NCI-H1436 treated with DMSO at 0.1 percent for 48 hours (cell line): ENCODE measurements around the gene MRPL32.

Experiments
- DNase-seq: peaks from one replicate; lab custom pipeline; 2025; lab: John Stamatoyannopoulos, UW

MRPL32 gene

GRCh38 chr7:42926204-42926603, 6.0 kb upstream of the MRPL32 start:
- no peak for DNase-seq

- DNase-seq, result no peak
These were observed 3.4 kb upstream of the MRPL32 start for GRCh38 chr7:42928754-42929153.

GRCh38 chr7:42929449-42929848, 2.7 kb upstream of the MRPL32 start:
- no peak for DNase-seq

- DNase-seq, result no peak
These were observed 1.3 kb upstream of the MRPL32 start for GRCh38 chr7:42930889-42931288.

- no peak for DNase-seq
These were observed 736 bp upstream of the MRPL32 start for GRCh38 chr7:42931447-42931833.

- DNase-seq, result no peak
These were observed 825 bp downstream of the MRPL32 start for GRCh38 chr7:42932811-42933591.

- DNase-seq, result no peak
These were observed 2.1 kb downstream of the MRPL32 start for GRCh38 chr7:42934291-42934690.

GRCh38 chr7:42935861-42936260, 3.7 kb downstream of the MRPL32 start:
- DNase-seq, result no peak

- DNase-seq, result no peak
These were observed 7.5 kb downstream of the MRPL32 start for GRCh38 chr7:42939457-42940240.

GRCh38 chr7:42940985-42941847, 9.0 kb downstream of the MRPL32 start:
- no peak for DNase-seq

- no peak for DNase-seq
These were observed 13.8 kb downstream of the MRPL32 start for GRCh38 chr7:42945821-42946626.

- DNase-seq, result no peak
These were observed 14.4 kb downstream of the MRPL32 start for GRCh38 chr7:42946627-42946950.

GRCh38 chr7:42947521-42947920, 15.3 kb downstream of the MRPL32 start:
- DNase-seq, result no peak

GRCh38 chr7:42950417-42950816, 18.2 kb downstream of the MRPL32 start:
- no peak for DNase-seq

GRCh38 chr7:42952328-42952727, 20.2 kb downstream of the MRPL32 start:
- no peak for DNase-seq

- DNase-seq, result no peak
These were observed 21.8 kb downstream of the MRPL32 start for GRCh38 chr7:42953994-42954393.

GRCh38 chr7:42956062-42956461, 23.9 kb downstream of the MRPL32 start:
- no peak for DNase-seq

GRCh38 chr7:42959549-42959948, 27.4 kb downstream of the MRPL32 start:
- DNase-seq, result no peak

GRCh38 chr7:42960762-42961161, 28.6 kb downstream of the MRPL32 start:
- DNase-seq, result no peak

GRCh38 chr7:42961170-42961569, 29.0 kb downstream of the MRPL32 start:
- no peak for DNase-seq

- no peak for DNase-seq
These were observed 32.1 kb downstream of the MRPL32 start for GRCh38 chr7:42964293-42964692.
